HUES48 (cell line): ENCODE data around the gene NPEPL1.
"Not testable (repeated sequence)": the region's sequence is repeated elsewhere in the genome, so short reads cannot be mapped to it uniquely, and the experiment has no call there.

Experiments used
- H3K27ac ChIP-seq: one replicate; pipeline ENCODE4 v1.7.0; 2013; ENCODE audit warnings: low read depth, low read length, inconsistent platforms
- H3K27me3 ChIP-seq: 2 replicates; pipeline ENCODE4 v1.6.1; 2013; ENCODE audit warnings: mild to moderate bottlenecking, low read length; ENCODE audit not compliant: control insufficient read depth, insufficient read depth
- H3K36me3 ChIP-seq: 2 replicates; pipeline ENCODE4 v1.6.1; 2013; ENCODE audit warnings: low read length; ENCODE audit not compliant: control insufficient read depth, insufficient read depth
- H3K4me1 ChIP-seq: 2 replicates; pipeline ENCODE4 v1.6.1; 2013; ENCODE audit warnings: mild to moderate bottlenecking, low read length; ENCODE audit not compliant: control insufficient read depth, insufficient read depth
- H3K4me3 ChIP-seq: 2 replicates; pipeline ENCODE4 v1.5.1; 2013; ENCODE audit warnings: mild to moderate bottlenecking, low read depth, low read length
- H3K9ac ChIP-seq: 2 replicates; pipeline ENCODE4 v1.6.1; 2013; ENCODE audit warnings: mild to moderate bottlenecking, low read depth, low read length, moderate library complexity
- H3K9me3 ChIP-seq: 2 replicates; pipeline ENCODE4 v1.6.1; 2013; ENCODE audit warnings: low read length; ENCODE audit not compliant: control insufficient read depth, insufficient read depth

Gene NPEPL1

GRCh38 chr20:58692579-58693225 lies at the start of gene NPEPL1:
Gene NPEPL1 (plus strand): TSS chr20:58692800. CDS start chr20:58692901, 101 bp downstream.
- Histone ChIP-seq H3K9me3 (no peaks in the 10 kb centered on the region), H3K36me3 (peaks cover 18% of the 10 kb centered on the region), H3K4me3 (peak within 1 kb of the TSS; percentile 52; the same call in 1 of the 2 replicates), H3K9ac (peak within 1 kb of the TSS; percentile 39), H3K27me3 (no peaks in the 10 kb centered on the region), H3K27ac (peak within 1 kb of the TSS; percentile 70), H3K4me1 (peaks cover 26% of the 10 kb centered on the region)

GRCh38 chr20:58642896-58643295 lies 49.7 kb upstream of the NPEPL1 start:
- H3K9ac ChIP-seq, H3K9me3 ChIP-seq, H3K4me3 ChIP-seq, H3K36me3 ChIP-seq, H3K27me3 ChIP-seq, H3K27ac ChIP-seq, H3K4me1 ChIP-seq: not testable (repeated sequence)

- H3K27ac ChIP-seq = no peak overlapping the region
- no peak overlapping the region for H3K4me3 ChIP-seq
- H3K36me3 ChIP-seq = no peaks in the 10 kb centered on the region
- peaks cover 10% of the 10 kb centered on the region; the same call in 1 of the 2 replicates for H3K27me3 ChIP-seq
- no peaks in the 10 kb centered on the region for H3K9me3 ChIP-seq
- peaks cover 3% of the 10 kb centered on the region; the same call in 1 of the 2 replicates for H3K4me1 ChIP-seq
- no peak overlapping the region for H3K9ac ChIP-seq
Measured at GRCh38 chr20:58645412-58645968, 47.1 kb upstream of the NPEPL1 start.

GRCh38 chr20:58646257-58646656 lies 46.3 kb upstream of the NPEPL1 start:
- H3K9me3 ChIP-seq = no peaks in the 10 kb centered on the region
- no peak overlapping the region for H3K9ac ChIP-seq
- no peak overlapping the region for H3K27ac ChIP-seq
- no peak overlapping the region for H3K4me3 ChIP-seq
- peaks cover 10% of the 10 kb centered on the region; the same call in 1 of the 2 replicates for H3K27me3 ChIP-seq
- peaks cover 3% of the 10 kb centered on the region; the same call in 1 of the 2 replicates for H3K4me1 ChIP-seq
- no peaks in the 10 kb centered on the region for H3K36me3 ChIP-seq

GRCh38 chr20:58646703-58647102 lies 45.9 kb upstream of the NPEPL1 start:
- no peaks in the 10 kb centered on the region for H3K36me3 ChIP-seq
- peaks cover 10% of the 10 kb centered on the region; the same call in 1 of the 2 replicates for H3K27me3 ChIP-seq
- no peak overlapping the region for H3K27ac ChIP-seq
- H3K4me1 ChIP-seq = peaks cover 3% of the 10 kb centered on the region; the same call in 1 of the 2 replicates
- H3K9me3 ChIP-seq = no peaks in the 10 kb centered on the region
- no peak overlapping the region for H3K4me3 ChIP-seq
- no peak overlapping the region for H3K9ac ChIP-seq

GRCh38 chr20:58647162-58647795 lies 45.3 kb upstream of the NPEPL1 start:
- Histone ChIP-seq H3K4me3 (no peak overlapping the region), H3K27me3 (peaks cover 10% of the 10 kb centered on the region; the same call in 1 of the 2 replicates), H3K4me1 (peaks cover 3% of the 10 kb centered on the region; the same call in 1 of the 2 replicates), H3K9me3 (no peaks in the 10 kb centered on the region), H3K9ac (no peak overlapping the region), H3K27ac (no peak overlapping the region), H3K36me3 (no peaks in the 10 kb centered on the region)

GRCh38 chr20:58647796-58648501 lies 44.7 kb upstream of the NPEPL1 start:
- Histone ChIP-seq H3K9ac (no peak overlapping the region), H3K9me3 (no peaks in the 10 kb centered on the region), H3K27ac (no peak overlapping the region), H3K27me3 (peaks cover 10% of the 10 kb centered on the region; the same call in 1 of the 2 replicates), H3K4me1 (peaks cover 8% of the 10 kb centered on the region), H3K4me3 (no peak overlapping the region), H3K36me3 (no peaks in the 10 kb centered on the region)

GRCh38 chr20:58648502-58648825 lies 44.1 kb upstream of the NPEPL1 start:
- H3K27ac ChIP-seq, H3K4me3 ChIP-seq, H3K9ac ChIP-seq, H3K9me3 ChIP-seq, H3K36me3 ChIP-seq: not testable (repeated sequence)
- Histone ChIP-seq H3K4me1 (peaks cover 13% of the 10 kb centered on the region), H3K27me3 (peaks cover 10% of the 10 kb centered on the region; the same call in 1 of the 2 replicates)

GRCh38 chr20:58649288-58650180 lies 43.1 kb upstream of the NPEPL1 start:
- Histone ChIP-seq H3K4me1 (peaks cover 24% of the 10 kb centered on the region), H3K27me3 (peaks cover 10% of the 10 kb centered on the region; the same call in 1 of the 2 replicates), H3K9ac (peak overlapping the region; percentile 30; the same call in 1 of the 2 replicates), H3K36me3 (no peaks in the 10 kb centered on the region), H3K9me3 (no peaks in the 10 kb centered on the region), H3K27ac (no peak overlapping the region), H3K4me3 (peak overlapping the region; percentile 90)

- Histone ChIP-seq H3K36me3 (no peaks in the 10 kb centered on the region), H3K4me3 (peak overlapping the region; percentile 90), H3K4me1 (peaks cover 31% of the 10 kb centered on the region), H3K27me3 (peaks cover 10% of the 10 kb centered on the region; the same call in 1 of the 2 replicates), H3K9ac (peak overlapping the region; percentile 30; the same call in 1 of the 2 replicates), H3K9me3 (no peaks in the 10 kb centered on the region), H3K27ac (peak overlapping the region; percentile 99)
Measured at GRCh38 chr20:58650181-58650775, 42.3 kb upstream of the NPEPL1 start.
